Measurements from ENCODE around the gene RHOT2. TPM values are rescaled to one million over a fixed set of nuclear protein-coding genes. Genes with fewer than 3 reads are reported as not detected.

Gene RHOT2
- total and polyA plus RNA-seq, 2 of the 8 experiments (the other 6 are each of a cell fraction or from before 2014, with no cell fraction given) = 149 to 194 TPM

DNA sequence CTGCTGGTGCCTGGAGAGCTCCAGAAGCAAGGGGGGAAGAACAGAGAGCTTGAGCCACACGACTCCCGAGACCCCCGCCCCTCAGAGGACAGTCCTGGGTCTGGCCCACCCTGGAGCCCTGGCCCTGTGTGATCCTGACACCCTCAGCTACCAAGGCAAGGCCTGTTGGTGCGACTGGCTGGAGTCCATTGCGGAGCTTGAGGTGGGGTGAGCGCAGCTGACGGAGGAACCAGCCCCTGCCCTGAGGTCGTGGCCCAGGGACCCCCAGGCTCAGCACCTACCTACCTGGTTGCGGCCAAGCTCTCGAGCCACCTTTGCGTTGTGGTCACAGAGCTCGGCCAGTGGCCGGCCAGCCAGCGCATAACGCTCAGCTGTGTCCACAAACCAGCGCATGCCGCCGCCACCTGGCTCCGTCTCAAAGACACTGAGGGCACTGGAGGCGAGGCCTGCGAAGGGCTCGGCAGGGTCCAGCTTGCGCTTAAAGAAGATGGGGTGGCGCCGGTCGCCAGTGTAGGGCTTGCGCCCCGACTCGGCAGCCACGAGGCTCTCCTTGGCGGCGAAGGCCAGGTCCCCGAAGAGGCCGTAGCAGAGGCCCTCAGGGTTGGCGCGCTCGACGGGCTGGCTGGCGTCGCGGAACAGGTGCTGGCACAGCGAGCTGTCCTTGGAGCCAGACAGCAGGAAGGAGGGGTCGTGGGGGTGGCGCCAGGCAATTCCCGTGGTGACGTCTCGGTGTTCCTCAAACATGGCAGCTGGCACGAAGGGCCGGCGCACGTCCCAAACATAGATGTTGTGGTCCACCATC, 18.7 kb downstream of the RHOT2 start (continued):
- TF ChIP-seq, protein P1, sequence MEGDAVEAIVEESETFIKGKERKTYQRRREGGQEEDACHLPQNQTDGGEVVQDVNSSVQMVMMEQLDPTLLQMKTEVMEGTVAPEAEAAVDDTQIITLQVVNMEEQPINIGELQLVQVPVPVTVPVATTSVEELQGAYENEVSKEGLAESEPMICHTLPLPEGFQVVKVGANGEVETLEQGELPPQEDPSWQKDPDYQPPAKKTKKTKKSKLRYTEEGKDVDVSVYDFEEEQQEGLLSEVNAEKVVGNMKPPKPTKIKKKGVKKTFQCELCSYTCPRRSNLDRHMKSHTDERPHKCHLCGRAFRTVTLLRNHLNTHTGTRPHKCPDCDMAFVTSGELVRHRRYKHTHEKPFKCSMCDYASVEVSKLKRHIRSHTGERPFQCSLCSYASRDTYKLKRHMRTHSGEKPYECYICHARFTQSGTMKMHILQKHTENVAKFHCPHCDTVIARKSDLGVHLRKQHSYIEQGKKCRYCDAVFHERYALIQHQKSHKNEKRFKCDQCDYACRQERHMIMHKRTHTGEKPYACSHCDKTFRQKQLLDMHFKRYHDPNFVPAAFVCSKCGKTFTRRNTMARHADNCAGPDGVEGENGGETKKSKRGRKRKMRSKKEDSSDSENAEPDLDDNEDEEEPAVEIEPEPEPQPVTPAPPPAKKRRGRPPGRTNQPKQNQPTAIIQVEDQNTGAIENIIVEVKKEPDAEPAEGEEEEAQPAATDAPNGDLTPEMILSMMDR (IDR thresholded peaks at IDR 0.05; ENCODE audit: control extremely low read depth in 1 of 3, insufficient read depth in 1 of 3, low read depth in 1 of 3, low read length in 3 of 3) = no peak
- no peak for TF ChIP-seq TCF12 (IDR thresholded peaks at IDR 0.05; ENCODE audit: low read depth, low read length)

All from H1 (cell line).